ENCODE data around the gene IQCM.

DNA sequence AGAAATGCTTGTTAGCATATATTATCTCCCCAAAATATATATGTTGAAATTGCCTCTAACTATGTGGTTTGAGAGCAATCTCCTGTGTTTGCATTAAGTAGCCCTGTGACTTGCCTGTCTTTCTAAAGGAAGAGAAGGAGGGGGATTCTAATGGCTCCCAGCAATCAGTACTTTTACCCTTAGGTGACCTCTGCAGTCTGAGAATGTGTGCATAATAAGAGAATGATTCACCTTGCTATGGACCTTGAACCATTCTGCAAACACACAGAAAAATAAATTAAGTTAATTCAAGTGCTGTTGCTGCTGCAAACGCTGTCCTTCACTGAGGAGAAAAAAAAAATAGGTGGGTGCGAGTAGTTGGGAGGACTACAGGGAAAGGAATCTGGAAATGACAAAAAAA lies 322.2 kb downstream of the IQCM start:
- TF ChIP-seq NFRKB (IDR thresholded peaks at IDR 0.05), result no peak
- TF ChIP-seq FOXM1 (IDR thresholded peaks at IDR 0.05; ENCODE audit: borderline replicate concordance), result no peak
- no peak for TF ChIP-seq TARDBP (IDR thresholded peaks at IDR 0.05)
- no peak for TF ChIP-seq SP1 (IDR thresholded peaks at IDR 0.05)
- TF ChIP-seq, protein P1, sequence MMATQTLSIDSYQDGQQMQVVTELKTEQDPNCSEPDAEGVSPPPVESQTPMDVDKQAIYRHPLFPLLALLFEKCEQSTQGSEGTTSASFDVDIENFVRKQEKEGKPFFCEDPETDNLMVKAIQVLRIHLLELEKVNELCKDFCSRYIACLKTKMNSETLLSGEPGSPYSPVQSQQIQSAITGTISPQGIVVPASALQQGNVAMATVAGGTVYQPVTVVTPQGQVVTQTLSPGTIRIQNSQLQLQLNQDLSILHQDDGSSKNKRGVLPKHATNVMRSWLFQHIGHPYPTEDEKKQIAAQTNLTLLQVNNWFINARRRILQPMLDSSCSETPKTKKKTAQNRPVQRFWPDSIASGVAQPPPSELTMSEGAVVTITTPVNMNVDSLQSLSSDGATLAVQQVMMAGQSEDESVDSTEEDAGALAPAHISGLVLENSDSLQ (IDR thresholded peaks at IDR 0.05), result no peak
- TF ChIP-seq ELF4 (IDR thresholded peaks at IDR 0.05), result no peak
- no peak for TF ChIP-seq LEF1 (IDR thresholded peaks at IDR 0.05; ENCODE audit: borderline replicate concordance)
- no peak for TF ChIP-seq FOXA1 (IDR thresholded peaks at IDR 0.05)
- TF ChIP-seq CTBP1 (IDR thresholded peaks at IDR 0.05; ENCODE audit: borderline replicate concordance), result no peak
- TF ChIP-seq FOXK2 (IDR thresholded peaks at IDR 0.05), result no peak
- no peak for TF ChIP-seq L3MBTL2 (conservative IDR thresholded peaks at IDR 0.05)
